ENCODE measurements around the gene CCDC146. TPM values are rescaled to one million over a fixed set of nuclear protein-coding genes. Genes with fewer than 3 reads are reported as not detected.

CCDC146 gene
- total RNA-seq, 4 donors from 2014 or later, result 6.0 to 38.8 (median 24.5) TPM

- Histone ChIP-seq H3K4me1 (no peaks in the 10 kb centered on the region), H3K27ac (no peak overlapping the region)
- no peak for TF ChIP-seq POLR2A (IDR thresholded peaks at IDR 0.05)
- TF ChIP-seq CTCF (IDR thresholded peaks at IDR 0.05), result no peak
Observed at GRCh38 chr7:77262316-77262715, 139.9 kb downstream of the CCDC146 start.

GRCh38 chr7:77265666-77266065, 143.3 kb downstream of the CCDC146 start:
- Histone ChIP-seq H3K9me3 (no peaks in the 10 kb centered on the region), H3K27ac (no peak overlapping the region), H3K27me3 (no peaks in the 10 kb centered on the region), H3K4me3 (no peak overlapping the region), H3K36me3 (no peaks in the 10 kb centered on the region), H3K4me1 (no peaks in the 10 kb centered on the region)
- TF ChIP-seq CTCF (IDR thresholded peaks at IDR 0.05) (no peak), POLR2A (IDR thresholded peaks at IDR 0.05) (no peak)
- DNase-seq, result no peak

More at GRCh38 chr7:77262316-77262715, 139.9 kb downstream of the CCDC146 start:
- no peak for DNase-seq
- Histone ChIP-seq H3K27me3 (no peaks in the 10 kb centered on the region), H3K36me3 (no peaks in the 10 kb centered on the region), H3K9me3 (no peaks in the 10 kb centered on the region), H3K4me3 (no peak overlapping the region)

DNA sequence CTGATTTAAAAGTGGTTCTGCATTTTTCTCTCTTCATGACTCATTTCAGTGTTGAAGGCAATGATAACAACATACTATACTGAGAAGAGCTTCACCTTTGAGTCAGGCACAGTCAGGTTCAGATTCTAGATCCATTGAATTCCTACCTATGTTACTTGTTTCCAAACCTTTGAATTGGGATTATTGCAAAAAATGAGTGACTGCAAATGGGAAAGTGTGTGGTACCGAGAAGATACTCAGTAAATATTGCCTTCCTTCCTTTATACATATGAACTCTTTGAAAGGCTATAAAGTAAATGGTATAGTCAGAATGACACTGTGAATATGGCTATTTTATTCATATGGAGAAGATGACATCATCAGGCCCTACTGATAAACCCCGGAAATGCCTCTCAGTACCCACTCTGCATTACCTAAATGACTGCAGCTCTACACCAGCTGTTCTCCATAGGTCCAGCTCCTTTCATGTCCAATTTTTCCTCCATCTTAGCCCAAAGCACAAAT, 143.9 kb downstream of the CCDC146 start:
- no peaks in the 10 kb centered on the region for H3K27me3 ChIP-seq
- no peak for TF ChIP-seq POLR2A (IDR thresholded peaks at IDR 0.05)
- no peak for TF ChIP-seq CTCF (IDR thresholded peaks at IDR 0.05)
- H3K4me3 ChIP-seq, result no peak overlapping the region
- H3K27ac ChIP-seq, result no peak overlapping the region
- no peaks in the 10 kb centered on the region for H3K4me1 ChIP-seq
- no peaks in the 10 kb centered on the region for H3K36me3 ChIP-seq
- no peak for DNase-seq
- no peaks in the 10 kb centered on the region for H3K9me3 ChIP-seq

GRCh38 chr7:77269360-77270093, 147.1 kb downstream of the CCDC146 start:
- peak in 2 of 3 donors; percentile 52 to 66 for DNase-seq
- H3K36me3 ChIP-seq, result no peaks in the 10 kb centered on the region
- H3K27me3 ChIP-seq, result no peaks in the 10 kb centered on the region
- no peaks in the 10 kb centered on the region for H3K4me1 ChIP-seq
- no peak for TF ChIP-seq POLR2A (IDR thresholded peaks at IDR 0.05)
- TF ChIP-seq CTCF (IDR thresholded peaks at IDR 0.05), result no peak
- no peak overlapping the region for H3K4me3 ChIP-seq
- H3K9me3 ChIP-seq, result no peaks in the 10 kb centered on the region
- H3K27ac ChIP-seq, result no peak overlapping the region

DNA sequence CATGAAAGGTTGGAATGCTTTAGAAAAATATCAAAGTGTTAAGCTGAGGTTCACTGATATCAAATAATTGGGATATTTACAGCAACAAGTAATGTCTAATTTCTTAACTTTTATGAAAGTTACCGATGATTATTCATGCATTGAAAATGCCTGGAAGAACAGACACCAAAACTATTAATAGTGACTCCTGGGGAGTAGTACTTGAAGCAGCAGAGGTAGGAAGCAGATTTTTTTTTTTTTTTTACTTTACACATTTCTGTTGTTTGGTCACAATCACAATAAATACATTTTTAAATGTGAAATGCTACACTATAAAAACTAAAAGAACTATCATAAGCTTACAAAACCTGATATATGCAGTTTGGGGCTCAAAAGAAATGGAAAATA, 147.7 kb downstream of the CCDC146 start:
- no peak for DNase-seq
- no peaks in the 10 kb centered on the region for H3K36me3 ChIP-seq
- TF ChIP-seq CTCF (IDR thresholded peaks at IDR 0.05), result no peak
- no peak for TF ChIP-seq POLR2A (IDR thresholded peaks at IDR 0.05)
- no peak overlapping the region for H3K4me3 ChIP-seq
- no peaks in the 10 kb centered on the region for H3K27me3 ChIP-seq
- H3K9me3 ChIP-seq, result no peaks in the 10 kb centered on the region
- H3K4me1 ChIP-seq, result no peaks in the 10 kb centered on the region
- H3K27ac ChIP-seq, result no peak overlapping the region
